ENCODE measurements around the gene PSMB8. TPM values are rescaled to one million over a fixed set of nuclear protein-coding genes. Genes with fewer than 3 reads are reported as not detected.

The PSMB8 gene
- total RNA-seq, 1 experiment from 2014 or later, result 31.6 TPM

DNA sequence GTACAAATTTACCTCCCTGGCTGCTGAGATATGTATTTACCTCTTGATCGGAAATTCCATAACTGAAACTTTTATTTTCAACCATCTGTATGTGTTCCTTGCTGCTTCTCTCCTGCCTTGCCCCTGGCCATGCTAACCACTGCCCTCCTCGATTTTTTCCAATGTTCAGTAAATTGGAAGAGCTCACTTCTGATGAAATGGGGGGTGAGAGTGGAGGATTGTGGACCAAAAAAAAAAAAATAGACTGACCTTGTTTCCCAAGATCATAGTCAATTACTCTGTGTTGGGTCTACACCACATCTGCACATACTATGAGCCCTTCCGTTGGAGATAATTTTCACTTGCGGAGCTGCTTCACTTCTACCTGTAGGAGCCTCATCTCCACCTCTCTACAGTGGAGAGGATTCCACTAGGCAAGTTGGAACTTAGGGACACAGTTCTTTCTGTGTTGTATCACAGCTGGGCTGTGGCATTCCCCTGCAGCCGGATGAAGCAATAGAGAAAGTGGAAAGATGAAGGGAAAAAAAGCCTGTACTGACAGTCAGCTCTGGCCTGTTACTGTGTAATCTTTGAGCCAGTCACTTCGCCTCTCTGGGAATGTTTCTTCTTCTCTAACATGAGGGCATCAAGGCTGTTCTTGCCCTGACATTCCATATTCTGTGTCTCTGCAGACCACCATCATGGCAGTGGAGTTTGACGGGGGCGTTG, 11.8 kb upstream of the PSMB8 start:
- no peak overlapping the region for H3K4me2 ChIP-seq (ENCODE audit: low read length)
- TF ChIP-seq, protein P1, sequence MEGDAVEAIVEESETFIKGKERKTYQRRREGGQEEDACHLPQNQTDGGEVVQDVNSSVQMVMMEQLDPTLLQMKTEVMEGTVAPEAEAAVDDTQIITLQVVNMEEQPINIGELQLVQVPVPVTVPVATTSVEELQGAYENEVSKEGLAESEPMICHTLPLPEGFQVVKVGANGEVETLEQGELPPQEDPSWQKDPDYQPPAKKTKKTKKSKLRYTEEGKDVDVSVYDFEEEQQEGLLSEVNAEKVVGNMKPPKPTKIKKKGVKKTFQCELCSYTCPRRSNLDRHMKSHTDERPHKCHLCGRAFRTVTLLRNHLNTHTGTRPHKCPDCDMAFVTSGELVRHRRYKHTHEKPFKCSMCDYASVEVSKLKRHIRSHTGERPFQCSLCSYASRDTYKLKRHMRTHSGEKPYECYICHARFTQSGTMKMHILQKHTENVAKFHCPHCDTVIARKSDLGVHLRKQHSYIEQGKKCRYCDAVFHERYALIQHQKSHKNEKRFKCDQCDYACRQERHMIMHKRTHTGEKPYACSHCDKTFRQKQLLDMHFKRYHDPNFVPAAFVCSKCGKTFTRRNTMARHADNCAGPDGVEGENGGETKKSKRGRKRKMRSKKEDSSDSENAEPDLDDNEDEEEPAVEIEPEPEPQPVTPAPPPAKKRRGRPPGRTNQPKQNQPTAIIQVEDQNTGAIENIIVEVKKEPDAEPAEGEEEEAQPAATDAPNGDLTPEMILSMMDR (conservative IDR thresholded peaks at IDR 0.05; ENCODE audit: low read depth, low read length), result no peak
- TF ChIP-seq EZH2 (IDR thresholded peaks at IDR 0.05; ENCODE audit: low read length, unreplicated experiment) (no peak), EZH2phosphoT487 (IDR thresholded peaks at IDR 0.05; ENCODE audit: borderline replicate concordance, low read length) (no peak)
- DNase-seq (no peak), ATAC-seq (no peak)
- POLR2A ChIA-PET (ENCODE audit: unreplicated experiment), result interaction anchor here (1.0 kb wide), 1 partner anchor 11 kb away, joined by 3 read pairs; no protein-coding TSS in a partner anchor
- BruUV-seq (replicated peaks), result no TSS peak
- no peaks in the 10 kb centered on the region for H3K9me2 ChIP-seq (replicated peaks; ENCODE audit: low read length)
- H3F3A ChIP-seq (ENCODE audit: low read length, unreplicated experiment), result no peaks in the 10 kb centered on the region
- H3K27ac ChIP-seq (ENCODE audit: low read length), result no peak overlapping the region
- CTCF ChIA-PET, result interaction anchor here (0.6 to 2.7 kb wide), 5 partner anchors 10 to 1372 kb away, joined by 4 to 83 read pairs (median 4); partner anchors contain the start of gene TAP2
- no peak overlapping the region for H2AFZ ChIP-seq (ENCODE audit: low read length)
- H3K4me1 ChIP-seq (ENCODE audit: insufficient read depth, low read length), result peaks cover 7% of the 10 kb centered on the region
- no peaks in the 10 kb centered on the region for H3K27me3 ChIP-seq (ENCODE audit: low read length)
- H3K9ac ChIP-seq (ENCODE audit: low read length), result no peak overlapping the region
- no peaks in the 10 kb centered on the region for H4K20me1 ChIP-seq (ENCODE audit: low read length)
- intact Hi-C loops (cut with micrococcal nuclease), result no loop called here
- no peaks in the 10 kb centered on the region for H3K9me3 ChIP-seq (ENCODE audit: low read length)
- no peak overlapping the region for H3K4me3 ChIP-seq (ENCODE audit: low read length)
- no peaks in the 10 kb centered on the region for H3K79me2 ChIP-seq (ENCODE audit: low read length)
- no peaks in the 10 kb centered on the region for H3K36me3 ChIP-seq (ENCODE audit: low read depth, low read length)

DNA sequence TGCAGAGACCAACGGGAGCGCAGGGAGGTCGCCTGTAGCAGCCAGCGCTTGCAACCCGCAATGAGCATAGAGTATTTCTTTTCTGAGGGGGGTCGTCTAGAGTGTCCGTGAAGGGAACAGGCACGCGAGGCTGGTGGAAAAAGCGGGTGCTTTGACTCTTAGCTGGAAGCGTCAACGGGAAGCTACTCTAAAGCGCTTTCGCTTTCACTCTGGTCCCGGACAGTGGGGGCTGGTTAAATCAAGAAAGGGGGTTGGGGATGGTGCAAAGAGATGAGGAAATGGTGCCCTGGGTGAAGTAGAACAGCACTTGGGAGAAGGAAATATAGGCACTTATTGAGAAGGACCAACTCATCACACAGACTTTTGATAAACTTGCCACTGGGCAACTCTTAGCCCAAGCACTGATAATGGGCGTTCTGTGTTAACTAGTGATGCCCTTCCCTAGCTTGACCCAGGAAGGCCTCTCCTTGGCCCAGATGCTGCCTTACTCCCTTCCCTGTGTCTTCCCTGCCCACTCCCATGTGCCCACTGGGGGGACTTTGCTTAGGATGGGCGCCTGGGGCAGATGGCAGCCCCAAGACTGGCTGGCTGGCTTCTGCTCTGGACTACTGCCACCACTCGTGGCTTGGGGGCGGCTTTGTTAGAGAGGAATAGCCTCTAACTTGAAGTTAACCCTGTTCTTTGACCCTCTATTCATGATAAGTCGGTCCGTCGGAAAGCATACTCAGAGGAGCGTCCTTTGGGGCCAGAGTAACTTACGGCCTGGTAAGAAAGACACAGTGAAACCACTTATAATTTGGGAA, 10.7 kb upstream of the PSMB8 start:
- H3K36me3 ChIP-seq (ENCODE audit: low read depth, low read length), result no peaks in the 10 kb centered on the region
- no peaks in the 10 kb centered on the region for H3F3A ChIP-seq (ENCODE audit: low read length, unreplicated experiment)
- ChIA-PET POLR2A (ENCODE audit: unreplicated experiment) (interaction anchor here (1.0 to 1.1 kb wide), 2 partner anchors 10 to 16 kb away, joined by 3 to 12 read pairs; partner anchors contain the start of gene TAP2), CTCF (interaction anchor here (0.6 to 2.7 kb wide), 6 partner anchors 9 to 546 kb away, joined by 3 to 83 read pairs (median 7); partner anchors contain the start of gene TAP2)
- TSS peak; percentile 46 for BruUV-seq (replicated peaks)
- H3K79me2 ChIP-seq (ENCODE audit: low read length), result no peaks in the 10 kb centered on the region
- H3K4me3 ChIP-seq (ENCODE audit: low read length), result peak overlapping the region; percentile 83
- no peak for ATAC-seq
- no peaks in the 10 kb centered on the region for H4K20me1 ChIP-seq (ENCODE audit: low read length)
- H3K4me1 ChIP-seq (ENCODE audit: insufficient read depth, low read length), result peaks cover 7% of the 10 kb centered on the region
- no peak for DNase-seq
- no peaks in the 10 kb centered on the region for H3K9me2 ChIP-seq (replicated peaks; ENCODE audit: low read length)
- no peak overlapping the region for H3K27ac ChIP-seq (ENCODE audit: low read length)
- no peak for TF ChIP-seq EZH2 (IDR thresholded peaks at IDR 0.05; ENCODE audit: low read length, unreplicated experiment)
- TF ChIP-seq, protein P1 (conservative IDR thresholded peaks at IDR 0.05; ENCODE audit: low read depth, low read length), result no peak
- no peak overlapping the region for H3K9ac ChIP-seq (ENCODE audit: low read length)
- no peaks in the 10 kb centered on the region for H3K27me3 ChIP-seq (ENCODE audit: low read length)
- intact Hi-C loops (cut with micrococcal nuclease), result loop anchor here (1.0 kb wide), 1 partner anchor 10 kb away; the partner anchor contains the start of gene PSMB8
- peak overlapping the region; percentile 96 for H2AFZ ChIP-seq (ENCODE audit: low read length)
- H3K4me2 ChIP-seq (ENCODE audit: low read length), result peak overlapping the region; percentile 100
- no peaks in the 10 kb centered on the region for H3K9me3 ChIP-seq (ENCODE audit: low read length)
